OCI-LY7 (cell line): ENCODE data around the gene SERPINF2. TPM values are rescaled to one million over a fixed set of nuclear protein-coding genes. Genes with fewer than 3 reads are reported as not detected.
"Not testable (repeated sequence)": the region's sequence is repeated elsewhere in the genome, so short reads cannot be mapped to it uniquely, and the experiment has no call there.

Experiments used
- BruUV-seq: library from RNA; stranded (reverse); fragments of 400-500 nt; replicated peaks from 2 replicates; lab custom pipeline; 2021; lab: Mats Ljungman, UMichigan
- CTCF ChIA-PET: fragments of 300-600 bp; sonication (Branson Sonifier 250); formaldehyde crosslinking; loops from one replicate; lab custom pipeline; 2022; ENCODE audit warnings: antibody characterized with exemption; ENCODE audit not compliant: unreplicated experiment; lab: Charles Lee
- POLR2A ChIA-PET: fragments of 300-600 bp; sonication (Branson Sonifier 250); formaldehyde crosslinking; loops from one replicate; lab custom pipeline; 2022; ENCODE audit warnings: antibody characterized with exemption; lab: Charles Lee
- DNase-seq: peaks from one replicate; pipeline ENCODE4 v3.0.0-alpha.2; 2015; ENCODE audit warnings: low spot score
- H2AFZ ChIP-seq: fragments of 200-600 bp; sonication (generic), shearing (Covaris generic); 2 replicates; pipeline ENCODE4 v1.6.1; 2014; ENCODE audit warnings: mild to moderate bottlenecking, antibody characterized with exemption, low read length, moderate library complexity
- H3K27ac ChIP-seq: fragments of 200-600 bp; sonication (generic); 2 replicates; pipeline ENCODE4 v1.5.1; 2014; ENCODE audit warnings: mixed run types, low read depth, mild to moderate bottlenecking, moderate library complexity, low read length, inconsistent platforms; ENCODE audit not compliant: poor library complexity, severe bottlenecking
- H3K36me3 ChIP-seq: fragments of 200-600 bp; sonication (generic); 2 replicates; pipeline ENCODE4 v1.6.1; 2014; ENCODE audit warnings: mild to moderate bottlenecking, antibody characterized with exemption, low read length, moderate library complexity, mixed read lengths; ENCODE audit not compliant: insufficient read depth
- H3K4me1 ChIP-seq: fragments of 200-600 bp; sonication (generic); 2 replicates; pipeline ENCODE4 v1.5.1; 2014; ENCODE audit warnings: mild to moderate bottlenecking, low read length; ENCODE audit not compliant: insufficient read depth, poor library complexity, severe bottlenecking
- H3K4me2 ChIP-seq: fragments of 200-600 bp; sonication (generic); 2 replicates; pipeline ENCODE4 v1.6.1; 2014; ENCODE audit warnings: mild to moderate bottlenecking, low read length
- H3K4me3 ChIP-seq: fragments of 200-600 bp; sonication (generic); 2 replicates; pipeline ENCODE4 v1.5.1; 2014; ENCODE audit warnings: mild to moderate bottlenecking, low read depth, low read length; ENCODE audit not compliant: poor library complexity, severe bottlenecking
- H3K79me2 ChIP-seq: fragments of 200-600 bp; sonication (generic); 2 replicates; pipeline ENCODE4 v1.6.1; 2016; ENCODE audit warnings: low read depth, mild to moderate bottlenecking, low read length, moderate library complexity, mixed read lengths; ENCODE audit not compliant: insufficient read depth
- H3K9me2 ChIP-seq: fragments of 200-600 bp; sonication (generic); 2 replicates; pipeline ENCODE4 v1.6.1; 2016; ENCODE audit warnings: mild to moderate bottlenecking, low read length, mixed read lengths; ENCODE audit not compliant: insufficient read depth
- H3K9me3 ChIP-seq: fragments of 200-600 bp; sonication (generic); 2 replicates; pipeline ENCODE4 v1.6.1; 2014; ENCODE audit warnings: mild to moderate bottlenecking, mixed run types, low read length, mixed read lengths
- H4K20me1 ChIP-seq: fragments of 200-600 bp; sonication (generic); 2 replicates; pipeline ENCODE4 v1.6.1; 2014; ENCODE audit warnings: mild to moderate bottlenecking, antibody characterized with exemption, low read length, moderate library complexity, mixed read lengths; ENCODE audit not compliant: insufficient read depth
- EZH2phosphoT487 ChIP-seq: fragments of 200-600 bp; sonication (generic); IDR thresholded peaks from 2 replicates; pipeline ENCODE4 v1.6.1; 2018; ENCODE audit warnings: low read depth, borderline replicate concordance, mild to moderate bottlenecking, mixed run types, antibody characterized with exemption, low read length, moderate library complexity, mixed read lengths
- intact Hi-C: fragments of 100-400 bp; cut with micrococcal nuclease; formaldehyde crosslinking; loops from one replicate; pipeline ENCODE4 v1.10.0; 2022; ENCODE audit not compliant: unreplicated experiment
- total RNA-seq, 2 experiments: library from RNA; depleted of rRNA in 1 of 2; stranded (reverse); fragments of >200 nt in 1 of 2; shearing (Covaris generic) in 1 of 2; gene quantifications; 2 replicates each; pipeline ENCODE4 v1.2.3, GENCODE V29; 2014 to 2022
- TF ChIP-seq, protein P1 (sequence below): fragments of 200-600 bp; sonication (generic); conservative IDR thresholded peaks from 2 replicates; pipeline ENCODE4 v1.5.1; 2014; ENCODE audit warnings: mild to moderate bottlenecking, antibody characterized with exemption, low read length, moderate library complexity, mixed read lengths

SERPINF2 gene
- total RNA-seq, 2 experiments from 2014 or later = 0.38 to 1.0 TPM

DNA sequence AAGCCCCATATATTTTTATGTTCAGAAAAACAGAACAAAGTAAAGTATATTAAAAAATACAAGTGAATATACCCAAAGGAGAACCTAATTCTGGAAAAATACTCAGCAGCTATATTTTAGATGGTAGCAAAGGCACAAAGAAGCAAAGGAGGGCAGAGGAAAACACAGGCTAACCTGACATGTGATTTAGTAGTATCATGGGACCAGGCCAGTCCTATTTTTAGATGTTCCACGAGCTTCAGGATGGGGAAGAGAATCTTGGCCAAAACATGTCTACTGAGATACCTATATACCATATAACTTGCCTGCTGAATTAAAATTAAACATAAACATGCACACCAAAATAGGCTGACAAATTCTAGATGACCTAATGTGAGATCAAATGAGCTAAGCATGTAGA, 54.1 kb downstream of the SERPINF2 start:
- Histone ChIP-seq H3K4me3 (no peak overlapping the region), H3K27ac (no peak overlapping the region), H3K9me3 (no peaks in the 10 kb centered on the region), H2AFZ (no peak overlapping the region), H3K4me1 (no peaks in the 10 kb centered on the region), H3K36me3 (peaks cover 48% of the 10 kb centered on the region), H4K20me1 (no peaks in the 10 kb centered on the region), H3K4me2 (no peak overlapping the region), H3K9me2 (no peaks in the 10 kb centered on the region), H3K79me2 (peaks cover 10% of the 10 kb centered on the region; the same call in 1 of the 2 replicates)
- ChIA-PET POLR2A (no interaction called here), CTCF (interaction anchor here (0.5 kb wide), 1 partner anchor 520 kb away, joined by 3 read pairs; no protein-coding TSS in a partner anchor)
- DNase-seq = no peak
- BruUV-seq = no TSS peak
- no peak for TF ChIP-seq EZH2phosphoT487
- TF ChIP-seq, protein P1, sequence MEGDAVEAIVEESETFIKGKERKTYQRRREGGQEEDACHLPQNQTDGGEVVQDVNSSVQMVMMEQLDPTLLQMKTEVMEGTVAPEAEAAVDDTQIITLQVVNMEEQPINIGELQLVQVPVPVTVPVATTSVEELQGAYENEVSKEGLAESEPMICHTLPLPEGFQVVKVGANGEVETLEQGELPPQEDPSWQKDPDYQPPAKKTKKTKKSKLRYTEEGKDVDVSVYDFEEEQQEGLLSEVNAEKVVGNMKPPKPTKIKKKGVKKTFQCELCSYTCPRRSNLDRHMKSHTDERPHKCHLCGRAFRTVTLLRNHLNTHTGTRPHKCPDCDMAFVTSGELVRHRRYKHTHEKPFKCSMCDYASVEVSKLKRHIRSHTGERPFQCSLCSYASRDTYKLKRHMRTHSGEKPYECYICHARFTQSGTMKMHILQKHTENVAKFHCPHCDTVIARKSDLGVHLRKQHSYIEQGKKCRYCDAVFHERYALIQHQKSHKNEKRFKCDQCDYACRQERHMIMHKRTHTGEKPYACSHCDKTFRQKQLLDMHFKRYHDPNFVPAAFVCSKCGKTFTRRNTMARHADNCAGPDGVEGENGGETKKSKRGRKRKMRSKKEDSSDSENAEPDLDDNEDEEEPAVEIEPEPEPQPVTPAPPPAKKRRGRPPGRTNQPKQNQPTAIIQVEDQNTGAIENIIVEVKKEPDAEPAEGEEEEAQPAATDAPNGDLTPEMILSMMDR = no peak
- intact Hi-C loops = no loop called here

DNA sequence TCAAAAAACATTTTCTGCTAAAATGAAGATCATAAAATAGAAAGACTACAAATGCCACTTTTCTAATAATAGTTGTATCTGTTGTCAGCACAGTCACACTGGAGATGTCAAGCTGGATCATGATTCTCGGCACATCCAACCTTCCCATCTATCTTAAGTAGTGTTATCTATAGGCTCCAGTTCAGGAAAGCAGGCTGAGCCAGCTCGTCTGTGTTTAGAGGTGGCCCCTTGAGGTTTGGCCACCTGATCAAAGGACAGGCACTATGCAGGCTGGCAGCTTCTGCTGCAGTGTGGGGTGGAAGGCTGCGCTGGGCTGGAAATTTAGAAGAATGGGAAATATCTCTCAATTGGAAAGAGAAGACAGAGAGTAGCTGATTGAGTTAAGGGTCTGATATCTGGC, 54.7 kb downstream of the SERPINF2 start:
- ChIA-PET CTCF (no interaction called here), POLR2A (no interaction called here)
- no TSS peak for BruUV-seq
- Histone ChIP-seq H3K9me2 (no peaks in the 10 kb centered on the region), H3K4me1 (no peaks in the 10 kb centered on the region), H3K79me2 (peaks cover 10% of the 10 kb centered on the region; the same call in 1 of the 2 replicates), H3K36me3 (peaks cover 51% of the 10 kb centered on the region), H3K9me3 (no peaks in the 10 kb centered on the region), H4K20me1 (no peaks in the 10 kb centered on the region), H2AFZ (no peak overlapping the region), H3K4me2 (no peak overlapping the region), H3K4me3 (no peak overlapping the region), H3K27ac (no peak overlapping the region)
- DNase-seq = no peak
- intact Hi-C loops = no loop called here
- TF ChIP-seq EZH2phosphoT487 = no peak
- TF ChIP-seq, protein P1 = no peak

DNA sequence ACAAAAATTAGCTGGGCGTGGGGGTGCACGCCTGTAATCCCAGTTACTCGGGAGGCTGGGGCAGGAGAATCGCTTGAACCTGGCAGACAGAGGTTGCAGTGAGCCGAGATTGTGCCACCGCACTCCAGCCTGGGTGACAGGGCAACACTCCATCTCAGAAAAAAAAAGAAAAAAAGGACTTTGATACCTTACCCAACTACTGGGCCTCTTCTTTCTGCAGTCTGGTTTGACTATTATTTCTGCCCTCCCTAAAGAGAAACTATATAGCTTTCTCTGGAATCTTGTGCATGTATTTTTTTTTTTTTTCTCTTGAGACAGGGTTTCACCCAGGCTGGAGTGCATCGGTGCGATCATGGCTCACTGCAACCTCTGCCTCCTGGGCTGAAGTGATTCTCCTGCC, 55.2 kb downstream of the SERPINF2 start:
- H3K9me3 ChIP-seq, H3K4me2 ChIP-seq, H3K9me2 ChIP-seq, H3K4me3 ChIP-seq, H4K20me1 ChIP-seq, DNase-seq, H3K4me1 ChIP-seq, H3K27ac ChIP-seq, intact Hi-C loops, BruUV-seq, POLR2A ChIA-PET, CTCF ChIA-PET, H2AFZ ChIP-seq: not testable (repeated sequence)
- Histone ChIP-seq H3K36me3 (peaks cover 53% of the 10 kb centered on the region), H3K79me2 (peaks cover 10% of the 10 kb centered on the region; the same call in 1 of the 2 replicates)
